Left cardiac atrium (tissue), 4 donors: ENCODE data around the gene ALOX5. TPM values are rescaled to one million over a fixed set of nuclear protein-coding genes. Genes with fewer than 3 reads are reported as not detected.
A peak's percentile ranks its signal among the peaks of the same experiment; 100 is the strongest.
"Not testable (repeated sequence)": the region's sequence is repeated elsewhere in the genome, so short reads cannot be mapped to it uniquely, and the experiment has no call there.

ENCODE experiments used
- ATAC-seq, 2 donors: fragments of 200-7000 bp; cut with Tn5 transposase; one replicate each; pipeline ENCODE4 v1.9.1; 2020; ENCODE audit warnings: mild to moderate bottlenecking in 2 of 2, moderate library complexity in 2 of 2
- DNase-seq: peaks from one replicate; pipeline ENCODE4 v3.0.0-alpha.2; 2020
- intact Hi-C, 2 donors: fragments of 100-400 bp; cut with DNase I; formaldehyde crosslinking; loops; one replicate each; pipeline versions ENCODE4 v1.14.1 to v1.15.1; 2022 to 2023
- total RNA-seq, 2 donors: library from RNA; stranded (reverse); fragmentation: NEBNext Ultra II Directional; extraction: Animal tissue kit (Norgen Biotek cat#: 25700); gene quantifications; one replicate each; pipeline ENCODE4 v1.2.1, GENCODE V29; 2021
- donor health status: DM: no; HTN: yes; CAD: no.
- donor health status: DM: no; HTN: yes; CAD: no; lungs with severe emphysema.
- donor health status: DM: yes; HTN: yes; CAD: no.
- donor health status: Dilated cardiomyopathy.

The ALOX5 gene
- total RNA-seq, 2 donors from 2014 or later, result 11.9 to 13.8 TPM

DNA sequence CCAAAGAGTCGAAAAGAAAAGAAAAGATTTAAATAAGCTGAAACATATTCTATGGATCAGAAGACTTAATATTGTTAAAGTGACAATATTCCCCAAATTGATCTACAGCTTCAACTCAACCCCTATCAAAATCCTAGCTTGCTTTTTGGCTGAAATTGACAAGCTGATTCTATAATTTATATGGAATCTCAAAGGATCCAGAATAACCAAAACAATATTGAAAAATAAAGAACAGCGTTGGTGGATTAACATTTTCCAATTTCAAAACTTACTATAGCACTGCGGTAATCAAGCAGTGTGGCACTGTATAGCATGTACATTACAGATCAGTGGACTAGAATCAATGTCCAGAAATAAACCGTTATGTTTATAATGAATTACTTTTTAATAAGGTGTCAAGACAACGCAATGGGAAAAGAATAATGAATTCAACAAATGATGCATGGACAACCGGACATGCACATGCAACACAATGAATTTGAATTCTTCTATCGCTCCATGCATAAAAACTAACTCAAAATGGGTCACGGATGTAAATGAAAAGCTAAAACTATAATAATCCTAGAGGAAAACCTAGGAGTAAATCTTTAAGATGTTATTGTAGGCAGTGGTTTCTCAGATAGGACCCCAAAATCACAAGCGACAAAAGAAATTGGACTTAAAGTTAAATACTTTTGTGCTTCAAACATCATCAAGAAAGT lies 1.6 kb upstream of the ALOX5 start:
- intact Hi-C loops, result no loop called here
- no peak for DNase-seq
- no peak for ATAC-seq

DNA sequence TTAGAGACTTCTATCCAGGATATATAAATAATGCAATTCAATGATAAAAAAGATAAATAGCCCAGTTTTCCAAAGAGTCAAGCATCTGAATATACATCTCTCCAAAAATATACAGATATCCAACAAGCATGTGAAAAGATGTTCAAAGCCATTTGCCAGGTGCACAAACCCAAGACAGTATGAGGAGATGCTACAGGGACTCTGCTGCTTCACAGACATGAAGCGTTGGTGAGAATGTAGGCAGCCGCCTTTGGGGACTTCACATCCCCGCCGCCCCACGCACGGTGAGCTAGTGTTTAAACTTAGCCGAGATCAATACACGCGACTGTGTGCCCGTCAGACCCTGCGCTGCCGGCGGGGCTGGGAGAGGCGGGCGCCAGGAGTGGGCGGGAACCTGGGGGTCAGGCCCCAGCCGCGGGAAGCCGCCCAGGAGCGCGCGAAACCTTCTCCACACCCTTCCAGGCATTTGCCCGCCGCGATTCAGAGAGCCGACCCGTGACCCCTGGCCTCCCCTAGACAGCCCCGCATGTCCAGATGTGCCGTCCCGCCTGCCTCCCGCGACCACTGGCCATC lies 927 bp upstream of the ALOX5 start:
- DNase-seq (no peak), ATAC-seq (peak; percentile 38 to 73)

DNA sequence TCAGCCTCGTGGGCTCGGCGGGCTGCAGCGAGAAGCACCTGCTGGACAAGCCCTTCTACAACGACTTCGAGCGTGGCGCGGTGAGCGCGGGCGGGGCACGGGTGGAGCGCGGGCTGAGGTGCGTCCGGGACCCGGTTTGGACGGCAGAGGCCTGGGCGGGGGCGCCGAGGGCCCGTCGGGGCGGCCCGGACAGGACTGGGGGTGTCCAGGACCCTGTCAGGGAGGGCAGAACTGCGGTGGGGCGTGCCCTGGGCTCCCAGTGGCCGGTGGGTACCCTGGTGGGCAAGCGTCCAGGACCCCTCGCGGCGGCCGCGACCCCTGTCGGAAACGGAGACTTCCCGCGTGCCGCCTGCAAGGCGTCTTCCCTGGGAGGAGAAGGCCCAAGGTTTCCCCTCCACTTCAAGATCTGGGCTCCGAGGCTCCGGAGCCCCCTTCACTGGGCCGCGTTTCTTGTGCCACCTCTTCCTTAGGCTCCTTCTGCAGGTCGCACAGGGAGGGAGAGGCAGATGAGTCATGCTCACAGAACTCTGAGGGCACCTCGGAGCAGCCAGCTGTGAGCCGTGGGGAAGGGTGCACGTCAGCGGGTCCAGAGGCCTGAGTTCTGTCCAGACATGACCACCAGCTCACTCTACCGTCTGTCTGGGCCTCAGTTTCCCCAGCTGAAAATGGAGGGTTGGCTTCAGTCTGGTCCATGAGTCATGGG lies 485 bp downstream of the ALOX5 start:
- DNase-seq (no peak), ATAC-seq (peak; percentile 6 to 21)
- intact Hi-C loops, result no loop called here

More for the DNA sequence above, 927 bp upstream of the ALOX5 start:
- intact Hi-C loops, result no loop called here

DNA sequence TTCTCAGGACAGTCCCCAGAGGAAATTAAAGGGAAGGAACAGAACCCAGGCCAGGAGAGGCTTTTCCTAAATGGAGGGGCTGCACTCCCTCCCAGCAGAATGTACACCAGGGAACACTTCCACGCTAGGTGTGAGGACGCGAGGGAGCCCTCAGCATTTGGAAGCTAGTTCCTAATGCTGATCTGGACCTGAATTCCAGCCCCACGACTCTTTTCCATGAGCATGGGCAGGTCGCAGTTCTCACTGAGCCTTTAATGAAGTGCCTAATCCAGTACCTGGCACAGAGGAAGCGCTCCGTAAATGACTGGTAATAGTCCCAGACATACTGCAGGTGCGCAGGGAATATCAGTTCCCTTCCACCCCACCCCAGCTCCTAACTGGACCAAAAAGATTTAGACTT lies 1.1 kb downstream of the ALOX5 start:
- ATAC-seq (no peak), DNase-seq (no peak)
- intact Hi-C loops, result no loop called here

DNA sequence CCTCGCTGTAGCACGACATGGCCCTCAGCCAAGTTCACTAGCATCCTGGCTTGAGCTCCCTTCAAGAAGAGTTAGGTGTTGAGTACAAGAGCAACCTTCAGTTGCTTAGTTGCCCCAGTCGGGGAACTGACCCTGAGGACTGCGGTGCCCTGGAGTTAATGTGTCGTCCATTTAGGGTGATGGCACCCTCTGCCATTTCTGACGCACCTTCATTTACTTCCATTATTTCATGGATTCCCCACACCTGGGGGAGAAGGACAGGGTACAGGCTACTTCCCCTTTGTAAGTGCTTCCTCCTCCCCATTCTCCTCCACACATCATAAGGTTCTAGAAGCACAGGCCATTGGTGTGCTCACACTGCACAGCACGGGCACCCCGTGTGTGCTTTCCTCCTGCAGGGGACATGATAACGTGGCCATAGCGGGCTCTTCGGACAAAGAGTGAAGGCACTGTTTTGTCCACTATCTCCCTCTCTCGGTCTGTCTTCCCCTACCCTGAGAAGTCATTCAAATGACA lies 1.8 kb downstream of the ALOX5 start:
- intact Hi-C loops, result no loop called here
- DNase-seq (no peak), ATAC-seq (no peak)

DNA sequence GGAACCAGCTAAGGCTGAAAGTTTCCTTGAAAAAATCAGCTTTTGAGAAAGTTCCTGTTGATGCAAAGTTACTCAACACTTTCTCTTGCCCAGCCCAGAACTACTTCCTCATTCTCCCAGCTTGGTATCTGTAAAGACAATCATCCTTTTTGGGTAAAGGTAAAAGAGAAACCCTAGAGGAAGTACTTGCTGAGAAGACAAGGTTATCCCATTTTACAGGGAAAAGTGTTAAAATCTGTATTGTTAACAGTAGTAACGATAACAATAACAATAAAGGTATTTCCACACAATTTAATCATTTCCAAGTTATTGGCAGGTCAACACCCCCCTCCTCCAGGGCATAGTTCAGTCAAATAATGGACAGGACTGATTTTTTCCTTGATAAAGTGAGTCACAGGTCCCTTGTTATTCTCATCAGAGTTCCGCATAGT lies 2.4 kb downstream of the ALOX5 start:
- intact Hi-C loops, result no loop called here
- DNase-seq (no peak), ATAC-seq (no peak)

DNA sequence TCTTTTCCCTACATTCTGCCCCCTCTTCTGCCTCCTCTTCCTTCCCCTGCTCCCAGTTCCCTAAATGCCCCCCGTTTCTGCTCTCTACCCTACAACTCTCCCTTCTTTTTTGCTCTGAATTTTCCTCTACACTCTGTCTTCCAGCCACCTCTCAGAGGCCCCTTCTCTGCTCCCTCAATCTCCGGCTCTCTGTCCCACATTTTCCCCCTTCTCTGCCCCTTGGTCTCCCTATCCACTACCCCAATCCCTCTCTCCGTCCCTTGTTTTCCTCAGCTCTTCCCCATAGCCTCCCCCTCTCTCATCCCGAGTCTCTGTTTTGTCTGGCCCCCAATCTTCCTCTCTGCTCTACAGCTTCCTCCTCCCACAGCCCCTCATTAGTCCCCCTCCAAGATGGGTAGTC lies 3.3 kb downstream of the ALOX5 start:
- ATAC-seq (no peak), DNase-seq (no peak)
- intact Hi-C loops, result no loop called here

DNA sequence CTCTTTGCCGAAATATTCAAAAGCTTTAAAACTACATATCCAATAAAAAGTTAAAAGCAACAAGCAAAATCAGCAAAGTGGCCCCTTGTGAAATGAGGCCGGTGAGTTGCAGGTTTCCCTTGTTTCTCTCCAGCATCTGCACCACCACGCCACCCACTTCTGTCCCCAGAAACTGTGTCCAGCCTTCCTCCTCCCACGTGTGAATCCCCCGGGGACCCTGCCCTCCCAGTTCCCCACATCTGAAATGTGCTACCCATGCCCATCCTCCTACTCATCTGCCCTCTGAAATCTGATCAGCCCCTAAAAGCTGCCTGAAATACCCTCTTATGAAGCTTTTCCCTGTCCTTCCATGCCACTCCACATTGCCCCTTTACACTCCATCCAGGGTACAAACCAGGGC lies 3.8 kb downstream of the ALOX5 start:
- no peak for ATAC-seq
- DNase-seq, result no peak
- intact Hi-C loops, result no loop called here

DNA sequence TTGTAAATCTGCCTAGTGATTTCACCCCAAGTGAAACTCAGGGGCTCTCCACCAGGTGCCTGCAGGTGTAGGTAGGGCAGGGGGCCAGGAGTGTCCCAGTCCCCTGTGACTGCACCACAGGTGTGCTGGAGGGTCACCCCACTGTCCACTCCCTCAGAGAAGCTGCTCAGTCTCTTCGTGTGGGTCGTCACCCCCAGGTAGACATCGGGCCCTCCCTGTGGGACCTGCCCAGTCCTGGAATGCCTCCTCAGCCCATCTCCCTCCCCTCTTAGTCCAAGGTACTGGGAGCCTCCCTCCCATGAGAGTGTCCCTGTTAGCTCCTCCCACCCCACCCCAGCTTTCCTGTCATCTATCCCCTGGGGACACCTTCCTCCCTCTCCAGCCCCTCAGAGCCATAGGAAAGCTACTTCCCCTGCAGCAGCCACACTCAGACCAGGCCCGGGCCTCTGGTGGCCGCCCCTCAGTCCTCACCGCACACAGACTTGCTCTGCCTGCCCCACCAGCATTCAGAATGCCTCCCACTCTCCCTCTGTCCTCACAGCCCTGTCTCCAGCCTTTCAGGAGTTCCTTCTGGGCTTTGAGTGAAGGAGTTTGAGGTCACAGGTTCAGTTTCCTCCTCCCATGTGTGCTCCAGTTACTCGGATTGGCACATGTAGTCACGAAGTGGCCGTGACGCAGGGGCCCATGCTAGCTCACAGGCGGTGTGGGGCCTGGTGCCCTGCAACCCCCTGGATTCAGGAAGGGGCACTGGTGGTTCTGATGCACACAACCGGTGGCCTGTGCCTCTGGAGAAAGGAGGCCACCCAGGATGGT lies 5.1 kb downstream of the ALOX5 start:
- DNase-seq (peak; percentile 31), ATAC-seq (no peak)
- intact Hi-C loops, result no loop called here

DNA sequence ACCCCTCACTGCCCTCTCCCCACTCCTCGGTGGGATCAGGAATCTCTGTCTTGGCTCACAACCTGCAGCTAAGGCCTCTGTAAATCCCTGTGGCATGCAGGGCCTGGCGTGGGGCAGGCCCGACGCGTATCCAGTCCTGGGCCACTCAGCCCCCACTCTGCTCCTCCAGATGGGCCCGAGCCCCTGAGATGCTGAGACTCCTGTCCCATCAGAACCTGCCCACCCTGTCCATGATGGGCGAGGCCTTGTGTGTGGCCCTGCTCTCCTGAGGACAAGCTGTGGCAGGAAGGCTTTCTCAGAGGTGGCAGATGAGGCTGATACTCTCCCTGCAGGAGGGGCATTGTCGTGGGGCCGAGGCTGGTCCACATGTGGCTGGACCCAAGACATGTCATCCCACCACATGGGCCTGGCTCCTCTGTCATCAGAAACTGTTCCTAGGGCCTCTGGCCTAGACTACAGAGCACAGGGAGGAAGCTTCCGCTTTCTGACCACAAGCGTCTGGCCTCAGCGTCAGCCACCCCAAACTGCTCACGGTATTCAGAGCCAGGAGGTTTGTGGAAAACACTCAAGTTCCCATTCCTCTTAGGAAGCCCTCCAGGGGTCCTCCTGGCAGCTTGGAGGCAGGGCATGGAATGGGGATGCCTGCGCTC lies 6.0 kb downstream of the ALOX5 start:
- ATAC-seq (peak; percentile 73 to 83), DNase-seq (peak; percentile 37)
- intact Hi-C loops, result no loop called here

DNA sequence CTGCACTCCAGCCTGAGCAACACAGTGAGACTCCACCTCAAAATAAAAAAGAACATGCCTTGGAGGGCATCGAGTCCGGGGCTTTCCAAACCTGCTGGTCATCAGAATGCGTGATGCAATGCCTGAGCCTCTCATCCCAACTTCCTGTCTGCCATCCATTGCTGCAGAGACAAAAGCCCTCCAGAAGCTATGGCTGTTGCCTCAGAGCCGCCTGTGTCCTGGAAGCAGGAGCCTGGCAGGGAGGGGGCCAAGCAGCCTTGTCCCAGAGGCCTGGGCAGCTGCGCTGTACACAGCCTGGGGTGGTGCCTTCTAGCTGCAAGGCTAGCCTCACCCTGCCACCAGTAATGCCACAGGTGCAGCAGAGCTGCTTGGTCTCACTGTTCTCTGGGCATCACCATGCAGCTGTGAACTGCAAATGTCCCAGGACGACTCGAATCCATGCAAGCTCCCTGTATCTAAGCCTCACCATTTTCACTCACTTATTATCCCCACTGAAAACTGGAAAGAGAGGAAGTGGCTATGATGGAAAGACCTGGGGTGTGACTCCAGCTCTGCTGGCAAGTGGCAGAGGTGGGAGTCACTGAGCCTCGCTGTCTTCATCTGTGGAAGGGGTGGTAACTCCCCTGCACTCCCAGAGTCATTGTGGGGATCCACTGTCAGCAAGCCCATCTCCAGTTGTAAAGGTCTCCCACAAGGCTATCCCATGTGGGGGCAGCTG lies 7.0 kb downstream of the ALOX5 start:
- ATAC-seq (peak in 1 of 2 donors; percentile 56), DNase-seq (peak; percentile 45)
- intact Hi-C loops, result no loop called here

DNA sequence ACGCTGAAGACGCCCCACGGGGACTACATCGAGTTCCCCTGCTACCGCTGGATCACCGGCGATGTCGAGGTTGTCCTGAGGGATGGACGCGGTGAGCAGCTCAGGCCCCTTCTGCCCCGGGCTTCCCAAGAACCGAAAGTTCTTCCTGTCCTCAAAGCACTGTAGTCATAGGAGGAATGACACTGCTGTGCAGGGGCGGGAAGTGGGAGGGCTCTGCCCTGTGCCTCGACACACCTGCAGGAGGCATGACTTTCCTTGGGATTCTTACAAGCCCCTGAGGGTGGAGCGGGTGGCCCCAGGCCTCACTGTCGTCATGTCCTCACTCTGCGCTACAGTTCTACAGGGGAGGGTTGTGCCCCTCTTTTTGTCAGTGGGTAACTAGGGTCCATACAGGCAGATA lies 8.6 kb downstream of the ALOX5 start:
- no peak for ATAC-seq
- intact Hi-C loops, result no loop called here
- no peak for DNase-seq

DNA sequence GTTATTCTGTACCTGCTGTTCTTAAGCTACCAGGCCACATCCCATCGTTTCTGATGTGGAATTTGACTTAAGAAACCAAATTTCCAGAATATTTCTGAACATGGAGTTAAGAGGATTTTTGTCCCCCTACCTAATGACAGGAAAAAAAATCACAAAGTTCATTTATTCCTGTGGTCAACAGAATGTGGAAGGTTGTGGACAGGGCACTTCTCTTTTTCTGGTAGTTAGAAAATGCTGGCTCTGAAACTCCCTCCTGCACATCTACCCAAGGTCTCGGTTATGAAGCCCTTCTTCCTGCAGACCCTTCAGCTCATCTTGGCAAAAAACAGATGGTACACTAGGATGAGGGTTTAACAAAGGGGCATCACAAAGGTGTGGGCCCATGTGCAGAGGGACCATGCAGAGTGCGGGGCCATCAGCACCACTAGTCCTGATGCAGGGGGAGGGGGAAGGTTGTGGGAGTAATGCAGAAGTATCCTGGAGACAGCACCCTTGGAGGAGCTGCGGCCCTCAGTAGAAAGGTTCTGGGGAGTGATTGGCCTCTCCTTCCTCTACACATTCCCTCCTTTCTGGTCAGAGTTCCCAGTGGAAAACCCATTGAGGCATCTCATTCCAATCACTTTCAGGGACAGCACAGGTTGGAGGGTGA lies 9.8 kb downstream of the ALOX5 start:
- intact Hi-C loops, result no loop called here
- no peak for DNase-seq
- no peak for ATAC-seq

DNA sequence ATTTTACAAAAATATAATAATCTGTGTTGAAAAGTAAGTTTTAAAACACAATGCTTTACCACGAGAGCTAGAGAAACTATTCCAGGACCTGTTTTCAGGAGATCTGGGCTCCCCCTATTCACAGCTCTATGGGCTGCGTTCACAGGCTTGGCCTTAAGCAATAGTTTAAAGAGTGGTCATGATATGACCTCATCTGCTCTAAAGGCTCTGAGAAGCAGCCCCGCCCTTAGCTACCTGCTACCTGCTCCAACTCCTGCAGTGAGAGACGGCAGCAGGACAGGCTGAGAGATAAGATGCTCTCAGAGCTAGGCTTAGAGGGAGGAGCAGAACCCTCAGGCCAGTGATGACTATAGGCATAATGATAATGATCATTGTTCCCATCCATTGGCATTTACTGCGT lies 12.6 kb downstream of the ALOX5 start:
- no peak for ATAC-seq
- intact Hi-C loops, result no loop called here
- no peak for DNase-seq

DNA sequence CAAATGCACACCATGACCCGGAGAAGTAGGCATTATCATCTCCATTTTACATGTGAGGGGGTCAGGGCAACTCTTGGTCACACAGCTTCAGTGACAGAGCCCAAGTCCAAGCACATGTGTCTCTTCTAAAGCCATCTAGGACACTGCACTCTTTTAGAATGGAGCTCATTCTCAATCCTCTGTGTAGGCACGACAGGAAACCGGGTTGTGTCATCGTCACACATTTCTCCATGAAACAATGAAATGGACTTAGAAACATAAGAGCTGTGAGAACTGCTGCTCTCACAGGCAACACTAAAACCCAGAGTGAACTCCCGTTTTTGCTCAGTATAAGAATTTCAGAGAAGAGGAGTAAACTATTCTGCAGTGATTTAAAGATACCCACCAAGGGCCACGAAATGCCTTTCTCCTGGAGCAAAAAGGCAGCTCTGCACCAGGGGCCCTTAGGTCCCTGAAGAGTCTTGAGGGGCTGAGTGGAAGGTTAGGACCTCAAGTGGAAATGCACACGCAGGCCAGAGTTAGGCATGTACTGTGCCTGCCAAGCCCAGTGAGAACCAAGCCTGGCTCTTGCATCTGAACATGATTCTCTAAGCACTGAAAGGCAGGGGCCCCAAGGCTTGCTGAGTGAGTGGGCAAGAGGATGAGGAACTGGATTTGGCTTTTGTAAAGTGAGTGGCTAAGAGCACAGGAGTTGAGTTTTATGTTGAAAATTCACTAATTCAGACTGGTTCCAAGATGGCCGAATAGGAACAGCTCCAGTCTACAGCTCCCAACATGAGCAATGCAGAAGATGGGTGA lies 13.3 kb downstream of the ALOX5 start:
- DNase-seq, result no peak
- ATAC-seq, result no peak
- intact Hi-C loops, result no loop called here

DNA sequence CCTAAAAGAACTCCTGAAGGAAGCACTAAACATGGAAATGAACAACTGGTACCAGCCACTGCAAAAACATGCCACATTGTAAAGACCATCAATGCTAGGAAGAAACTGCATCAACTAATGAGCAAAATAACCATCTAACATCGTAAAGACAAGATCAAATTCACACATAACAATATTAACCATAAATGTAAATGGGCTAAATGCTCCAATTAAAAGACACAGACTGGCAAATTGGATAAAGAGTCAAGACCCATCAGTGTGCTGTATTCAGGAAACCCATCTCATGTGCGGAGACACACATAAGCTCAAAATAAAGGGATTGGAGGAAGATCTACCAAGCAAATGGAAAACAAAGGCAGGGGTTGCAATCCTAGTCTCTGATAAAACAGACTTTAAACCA lies 15.7 kb downstream of the ALOX5 start:
- ATAC-seq, intact Hi-C loops, DNase-seq: not testable (repeated sequence)

DNA sequence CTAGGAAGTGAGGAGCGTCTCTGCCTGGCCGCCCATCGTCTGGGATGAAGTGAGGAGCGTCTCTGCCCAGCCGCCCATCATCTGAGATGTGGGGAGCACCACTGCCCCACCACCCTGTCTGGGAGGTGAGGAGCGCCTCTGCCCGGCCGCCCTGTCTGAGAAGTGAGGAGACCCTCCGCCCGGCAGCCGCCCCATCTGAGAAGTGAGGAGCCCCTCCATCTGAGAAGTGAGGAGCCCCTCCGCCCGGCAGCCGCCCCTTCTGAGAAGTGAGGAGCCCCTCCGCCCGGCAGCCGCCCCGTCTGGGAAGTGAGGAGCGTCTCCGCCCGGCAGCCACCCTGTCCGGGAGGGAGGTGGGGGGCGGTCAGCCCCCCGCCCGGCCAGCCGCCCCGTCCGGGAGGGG lies 17.6 kb downstream of the ALOX5 start:
- DNase-seq, ATAC-seq, intact Hi-C loops: not testable (repeated sequence)
